Ishikawa (cell line): ENCODE measurements around the gene CMSS1.

Experiments used
- CEBPB ChIP-seq: IDR thresholded peaks from 2 replicates; pipeline ENCODE4 v1.6.1; 2012
- CREB1 ChIP-seq: IDR thresholded peaks from 2 replicates; pipeline ENCODE4 v1.6.1; 2012; ENCODE audit warnings: low read depth
- EGR1 ChIP-seq: IDR thresholded peaks from 2 replicates; pipeline ENCODE4 v1.6.1; 2012
- EP300 ChIP-seq: IDR thresholded peaks from 2 replicates; pipeline ENCODE4 v1.6.1; 2012; ENCODE audit warnings: borderline replicate concordance
- FOXM1 ChIP-seq: IDR thresholded peaks from 2 replicates; pipeline ENCODE4 v1.6.1; 2012; ENCODE audit warnings: low read depth, borderline replicate concordance
- MAX ChIP-seq: IDR thresholded peaks from 2 replicates; pipeline ENCODE4 v1.6.1; 2012
- NFIC ChIP-seq: IDR thresholded peaks from 2 replicates; pipeline ENCODE4 v1.6.1; 2012
- RAD21 ChIP-seq: IDR thresholded peaks from 2 replicates; pipeline ENCODE4 v1.6.1; 2012; ENCODE audit warnings: low read depth
- REST ChIP-seq: IDR thresholded peaks from 2 replicates; pipeline ENCODE4 v1.6.1; 2012; ENCODE audit warnings: low read depth, mild to moderate bottlenecking
- TAF1 ChIP-seq: IDR thresholded peaks from 2 replicates; pipeline ENCODE4 v1.6.1; 2012; ENCODE audit warnings: low read depth, mild to moderate bottlenecking
- TCF12 ChIP-seq: IDR thresholded peaks from 2 replicates; pipeline ENCODE4 v1.6.1; 2012; ENCODE audit warnings: low read depth
- TEAD4 ChIP-seq: IDR thresholded peaks from 2 replicates; pipeline ENCODE4 v1.6.1; 2012
- USF1 ChIP-seq: IDR thresholded peaks from 2 replicates; pipeline ENCODE4 v1.6.1; 2012
- YY1 ChIP-seq: IDR thresholded peaks from 2 replicates; pipeline ENCODE4 v1.6.1; 2012; ENCODE audit warnings: low read depth
- ZBTB7A ChIP-seq: IDR thresholded peaks from 2 replicates; pipeline ENCODE4 v1.6.1; 2012; ENCODE audit warnings: low read depth

CMSS1 gene

GRCh38 chr3:100185847-100186246, 368.2 kb downstream of the CMSS1 start:
- no peak for TF ChIP-seq MAX
- TF ChIP-seq USF1: no peak
- no peak for TF ChIP-seq TCF12
- no peak for TF ChIP-seq YY1
- TF ChIP-seq TEAD4: no peak
- TF ChIP-seq REST: no peak

GRCh38 chr3:100189444-100189964, 371.8 kb downstream of the CMSS1 start:
- TF ChIP-seq EP300 (no peak), TEAD4 (no peak), MAX (no peak), TAF1 (no peak), RAD21 (no peak), NFIC (no peak)

- TF ChIP-seq TEAD4: no peak
- no peak for TF ChIP-seq TAF1
- no peak for TF ChIP-seq TCF12
- TF ChIP-seq CEBPB: no peak
- TF ChIP-seq ZBTB7A: no peak
- TF ChIP-seq YY1: no peak
- no peak for TF ChIP-seq RAD21
- no peak for TF ChIP-seq REST
- TF ChIP-seq EGR1: no peak
- no peak for TF ChIP-seq MAX
- TF ChIP-seq FOXM1: no peak
- TF ChIP-seq EP300: no peak
- no peak for TF ChIP-seq USF1
- no peak for TF ChIP-seq CREB1
- no peak for TF ChIP-seq NFIC
Observed at GRCh38 chr3:100195375-100195774, 377.7 kb downstream of the CMSS1 start.

- TF ChIP-seq EGR1 (no peak), TAF1 (no peak), FOXM1 (no peak), MAX (no peak), CEBPB (no peak), CREB1 (no peak), USF1 (no peak), TCF12 (no peak), EP300 (no peak), YY1 (no peak), REST (no peak), TEAD4 (no peak), NFIC (no peak), ZBTB7A (no peak), RAD21 (no peak)
Observed at GRCh38 chr3:100197876-100198275, 380.2 kb downstream of the CMSS1 start.
